HepG2 (cell line): ENCODE results near the gene CTNNA1. TPM values are rescaled to one million over a fixed set of nuclear protein-coding genes. Genes with fewer than 3 reads are reported as not detected.

ENCODE experiments used
- KMT2A ChIP-seq: sonication (generic); formaldehyde crosslinking; IDR thresholded peaks from 2 replicates; pipeline ENCODE4 v1.4.0; 2020; ENCODE audit warnings: missing genetic modification reagents
- MYC ChIP-seq: sonication (generic); formaldehyde crosslinking; IDR thresholded peaks from 2 replicates; pipeline ENCODE4 v1.9.0; 2021; ENCODE audit warnings: missing genetic modification reagents, borderline replicate concordance
- RXRA ChIP-seq: sonication (generic); formaldehyde crosslinking; IDR thresholded peaks from 2 replicates; pipeline ENCODE4 v1.5.1; 2020; ENCODE audit warnings: missing genetic modification reagents
- polyA plus RNA-seq, 8 experiments: library from polyadenylated mRNA; depleted of rRNA in 3 of 8; stranded (reverse) in 7 of 8; unstranded in 1 of 8; fragments of >200 nt; fragmentation: Illumina TruSeq in 4 of 8; extraction: Trizol in 4 of 8; gene quantifications; 2 replicates each; pipeline versions ENCODE4 v1.2.1 to v1.2.3, GENCODE V29; 2011 to 2016; ENCODE audit warnings: low read depth in 4 of 8, missing spikeins in 1 of 8, mixed read lengths in 1 of 8; ENCODE audit not compliant: insufficient read depth in 1 of 8
- total RNA-seq, 5 experiments: library from RNA; depleted of rRNA; stranded (reverse); fragments of >200 nt; fragmentation: Illumina TruSeq; extraction: Trizol; gene quantifications; 2 replicates each; pipeline ENCODE4 v1.2.3, GENCODE V29; 2016; ENCODE audit warnings: low read depth in 1 of 5
- TF ChIP-seq, protein P1 (sequence below): sonication (generic); formaldehyde crosslinking; IDR thresholded peaks from 2 replicates; pipeline ENCODE4 v1.9.0; 2021; ENCODE audit warnings: mild to moderate bottlenecking, missing genetic modification reagents
- TF ChIP-seq, protein P2 (sequence below): sonication (generic); formaldehyde crosslinking; IDR thresholded peaks from 2 replicates; pipeline ENCODE4 v1.4.0; 2020; ENCODE audit warnings: mild to moderate bottlenecking, missing genetic modification reagents
- TF ChIP-seq, protein P3 (sequence below): sonication (generic); formaldehyde crosslinking; conservative IDR thresholded peaks from 2 replicates; pipeline ENCODE4 v1.4.0; 2020; ENCODE audit warnings: mild to moderate bottlenecking, missing genetic modification reagents, moderate library complexity
- TF ChIP-seq, protein P4 (sequence below): sonication (generic); formaldehyde crosslinking; IDR thresholded peaks from 2 replicates; pipeline ENCODE4 v1.4.0; 2020; ENCODE audit warnings: missing genetic modification reagents
- TF ChIP-seq, protein P5 (sequence below): sonication (generic); formaldehyde crosslinking; IDR thresholded peaks from 2 replicates; pipeline ENCODE4 v1.5.1; 2020; ENCODE audit warnings: mild to moderate bottlenecking, missing genetic modification reagents, moderate library complexity

CTNNA1 gene
- total and polyA plus RNA-seq, 2 of the 13 experiments (the other 11 are each of a cell fraction or from before 2014, with no cell fraction given): 66.8 to 162 TPM

DNA sequence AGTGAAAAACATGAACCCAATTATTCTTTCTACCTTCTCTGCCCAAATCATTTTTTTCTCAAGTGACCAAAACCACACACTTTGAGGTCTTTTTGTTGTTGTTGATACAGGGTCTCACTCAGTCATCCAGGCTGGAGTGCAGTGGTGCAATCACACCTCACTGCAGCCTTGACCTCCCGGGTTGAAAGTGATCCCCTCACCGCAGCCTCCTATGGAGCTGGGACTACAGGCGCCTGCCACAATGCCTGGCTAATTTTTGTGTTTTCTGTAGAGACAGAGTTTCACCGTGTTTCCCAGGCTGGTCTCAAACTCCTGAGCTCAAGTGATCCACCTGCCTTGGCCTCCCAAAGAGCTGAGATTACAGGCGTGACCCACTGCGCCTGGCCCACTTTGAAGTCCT, 8.4 kb downstream of the CTNNA1 start (continued):
- TF ChIP-seq, protein P1, sequence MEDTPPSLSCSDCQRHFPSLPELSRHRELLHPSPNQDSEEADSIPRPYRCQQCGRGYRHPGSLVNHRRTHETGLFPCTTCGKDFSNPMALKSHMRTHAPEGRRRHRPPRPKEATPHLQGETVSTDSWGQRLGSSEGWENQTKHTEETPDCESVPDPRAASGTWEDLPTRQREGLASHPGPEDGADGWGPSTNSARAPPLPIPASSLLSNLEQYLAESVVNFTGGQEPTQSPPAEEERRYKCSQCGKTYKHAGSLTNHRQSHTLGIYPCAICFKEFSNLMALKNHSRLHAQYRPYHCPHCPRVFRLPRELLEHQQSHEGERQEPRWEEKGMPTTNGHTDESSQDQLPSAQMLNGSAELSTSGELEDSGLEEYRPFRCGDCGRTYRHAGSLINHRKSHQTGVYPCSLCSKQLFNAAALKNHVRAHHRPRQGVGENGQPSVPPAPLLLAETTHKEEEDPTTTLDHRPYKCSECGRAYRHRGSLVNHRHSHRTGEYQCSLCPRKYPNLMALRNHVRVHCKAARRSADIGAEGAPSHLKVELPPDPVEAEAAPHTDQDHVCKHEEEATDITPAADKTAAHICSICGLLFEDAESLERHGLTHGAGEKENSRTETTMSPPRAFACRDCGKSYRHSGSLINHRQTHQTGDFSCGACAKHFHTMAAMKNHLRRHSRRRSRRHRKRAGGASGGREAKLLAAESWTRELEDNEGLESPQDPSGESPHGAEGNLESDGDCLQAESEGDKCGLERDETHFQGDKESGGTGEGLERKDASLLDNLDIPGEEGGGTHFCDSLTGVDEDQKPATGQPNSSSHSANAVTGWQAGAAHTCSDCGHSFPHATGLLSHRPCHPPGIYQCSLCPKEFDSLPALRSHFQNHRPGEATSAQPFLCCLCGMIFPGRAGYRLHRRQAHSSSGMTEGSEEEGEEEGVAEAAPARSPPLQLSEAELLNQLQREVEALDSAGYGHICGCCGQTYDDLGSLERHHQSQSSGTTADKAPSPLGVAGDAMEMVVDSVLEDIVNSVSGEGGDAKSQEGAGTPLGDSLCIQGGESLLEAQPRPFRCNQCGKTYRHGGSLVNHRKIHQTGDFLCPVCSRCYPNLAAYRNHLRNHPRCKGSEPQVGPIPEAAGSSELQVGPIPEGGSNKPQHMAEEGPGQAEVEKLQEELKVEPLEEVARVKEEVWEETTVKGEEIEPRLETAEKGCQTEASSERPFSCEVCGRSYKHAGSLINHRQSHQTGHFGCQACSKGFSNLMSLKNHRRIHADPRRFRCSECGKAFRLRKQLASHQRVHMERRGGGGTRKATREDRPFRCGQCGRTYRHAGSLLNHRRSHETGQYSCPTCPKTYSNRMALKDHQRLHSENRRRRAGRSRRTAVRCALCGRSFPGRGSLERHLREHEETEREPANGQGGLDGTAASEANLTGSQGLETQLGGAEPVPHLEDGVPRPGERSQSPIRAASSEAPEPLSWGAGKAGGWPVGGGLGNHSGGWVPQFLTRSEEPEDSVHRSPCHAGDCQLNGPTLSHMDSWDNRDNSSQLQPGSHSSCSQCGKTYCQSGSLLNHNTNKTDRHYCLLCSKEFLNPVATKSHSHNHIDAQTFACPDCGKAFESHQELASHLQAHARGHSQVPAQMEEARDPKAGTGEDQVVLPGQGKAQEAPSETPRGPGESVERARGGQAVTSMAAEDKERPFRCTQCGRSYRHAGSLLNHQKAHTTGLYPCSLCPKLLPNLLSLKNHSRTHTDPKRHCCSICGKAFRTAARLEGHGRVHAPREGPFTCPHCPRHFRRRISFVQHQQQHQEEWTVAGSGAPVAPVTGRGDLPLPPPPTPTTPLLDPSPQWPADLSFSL: peak; percentile 58; the same call in 1 of the 2 replicates
- TF ChIP-seq, protein P2, sequence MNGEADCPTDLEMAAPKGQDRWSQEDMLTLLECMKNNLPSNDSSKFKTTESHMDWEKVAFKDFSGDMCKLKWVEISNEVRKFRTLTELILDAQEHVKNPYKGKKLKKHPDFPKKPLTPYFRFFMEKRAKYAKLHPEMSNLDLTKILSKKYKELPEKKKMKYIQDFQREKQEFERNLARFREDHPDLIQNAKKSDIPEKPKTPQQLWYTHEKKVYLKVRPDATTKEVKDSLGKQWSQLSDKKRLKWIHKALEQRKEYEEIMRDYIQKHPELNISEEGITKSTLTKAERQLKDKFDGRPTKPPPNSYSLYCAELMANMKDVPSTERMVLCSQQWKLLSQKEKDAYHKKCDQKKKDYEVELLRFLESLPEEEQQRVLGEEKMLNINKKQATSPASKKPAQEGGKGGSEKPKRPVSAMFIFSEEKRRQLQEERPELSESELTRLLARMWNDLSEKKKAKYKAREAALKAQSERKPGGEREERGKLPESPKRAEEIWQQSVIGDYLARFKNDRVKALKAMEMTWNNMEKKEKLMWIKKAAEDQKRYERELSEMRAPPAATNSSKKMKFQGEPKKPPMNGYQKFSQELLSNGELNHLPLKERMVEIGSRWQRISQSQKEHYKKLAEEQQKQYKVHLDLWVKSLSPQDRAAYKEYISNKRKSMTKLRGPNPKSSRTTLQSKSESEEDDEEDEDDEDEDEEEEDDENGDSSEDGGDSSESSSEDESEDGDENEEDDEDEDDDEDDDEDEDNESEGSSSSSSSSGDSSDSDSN (CRISPR knock-in tag): peak; percentile 89
- TF ChIP-seq, protein P3, sequence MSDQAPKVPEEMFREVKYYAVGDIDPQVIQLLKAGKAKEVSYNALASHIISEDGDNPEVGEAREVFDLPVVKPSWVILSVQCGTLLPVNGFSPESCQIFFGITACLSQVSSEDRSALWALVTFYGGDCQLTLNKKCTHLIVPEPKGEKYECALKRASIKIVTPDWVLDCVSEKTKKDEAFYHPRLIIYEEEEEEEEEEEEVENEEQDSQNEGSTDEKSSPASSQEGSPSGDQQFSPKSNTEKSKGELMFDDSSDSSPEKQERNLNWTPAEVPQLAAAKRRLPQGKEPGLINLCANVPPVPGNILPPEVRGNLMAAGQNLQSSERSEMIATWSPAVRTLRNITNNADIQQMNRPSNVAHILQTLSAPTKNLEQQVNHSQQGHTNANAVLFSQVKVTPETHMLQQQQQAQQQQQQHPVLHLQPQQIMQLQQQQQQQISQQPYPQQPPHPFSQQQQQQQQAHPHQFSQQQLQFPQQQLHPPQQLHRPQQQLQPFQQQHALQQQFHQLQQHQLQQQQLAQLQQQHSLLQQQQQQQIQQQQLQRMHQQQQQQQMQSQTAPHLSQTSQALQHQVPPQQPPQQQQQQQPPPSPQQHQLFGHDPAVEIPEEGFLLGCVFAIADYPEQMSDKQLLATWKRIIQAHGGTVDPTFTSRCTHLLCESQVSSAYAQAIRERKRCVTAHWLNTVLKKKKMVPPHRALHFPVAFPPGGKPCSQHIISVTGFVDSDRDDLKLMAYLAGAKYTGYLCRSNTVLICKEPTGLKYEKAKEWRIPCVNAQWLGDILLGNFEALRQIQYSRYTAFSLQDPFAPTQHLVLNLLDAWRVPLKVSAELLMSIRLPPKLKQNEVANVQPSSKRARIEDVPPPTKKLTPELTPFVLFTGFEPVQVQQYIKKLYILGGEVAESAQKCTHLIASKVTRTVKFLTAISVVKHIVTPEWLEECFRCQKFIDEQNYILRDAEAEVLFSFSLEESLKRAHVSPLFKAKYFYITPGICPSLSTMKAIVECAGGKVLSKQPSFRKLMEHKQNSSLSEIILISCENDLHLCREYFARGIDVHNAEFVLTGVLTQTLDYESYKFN (CRISPR knock-in tag): peak; percentile 62; the same call in 1 of the 2 replicates
- peak; percentile 58; the same call in 1 of the 2 replicates for TF ChIP-seq MYC
- TF ChIP-seq, protein P4, sequence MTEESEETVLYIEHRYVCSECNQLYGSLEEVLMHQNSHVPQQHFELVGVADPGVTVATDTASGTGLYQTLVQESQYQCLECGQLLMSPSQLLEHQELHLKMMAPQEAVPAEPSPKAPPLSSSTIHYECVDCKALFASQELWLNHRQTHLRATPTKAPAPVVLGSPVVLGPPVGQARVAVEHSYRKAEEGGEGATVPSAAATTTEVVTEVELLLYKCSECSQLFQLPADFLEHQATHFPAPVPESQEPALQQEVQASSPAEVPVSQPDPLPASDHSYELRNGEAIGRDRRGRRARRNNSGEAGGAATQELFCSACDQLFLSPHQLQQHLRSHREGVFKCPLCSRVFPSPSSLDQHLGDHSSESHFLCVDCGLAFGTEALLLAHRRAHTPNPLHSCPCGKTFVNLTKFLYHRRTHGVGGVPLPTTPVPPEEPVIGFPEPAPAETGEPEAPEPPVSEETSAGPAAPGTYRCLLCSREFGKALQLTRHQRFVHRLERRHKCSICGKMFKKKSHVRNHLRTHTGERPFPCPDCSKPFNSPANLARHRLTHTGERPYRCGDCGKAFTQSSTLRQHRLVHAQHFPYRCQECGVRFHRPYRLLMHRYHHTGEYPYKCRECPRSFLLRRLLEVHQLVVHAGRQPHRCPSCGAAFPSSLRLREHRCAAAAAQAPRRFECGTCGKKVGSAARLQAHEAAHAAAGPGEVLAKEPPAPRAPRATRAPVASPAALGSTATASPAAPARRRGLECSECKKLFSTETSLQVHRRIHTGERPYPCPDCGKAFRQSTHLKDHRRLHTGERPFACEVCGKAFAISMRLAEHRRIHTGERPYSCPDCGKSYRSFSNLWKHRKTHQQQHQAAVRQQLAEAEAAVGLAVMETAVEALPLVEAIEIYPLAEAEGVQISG (CRISPR knock-in tag): peak; percentile 49; the same call in 1 of the 2 replicates
- TF ChIP-seq, protein P5, sequence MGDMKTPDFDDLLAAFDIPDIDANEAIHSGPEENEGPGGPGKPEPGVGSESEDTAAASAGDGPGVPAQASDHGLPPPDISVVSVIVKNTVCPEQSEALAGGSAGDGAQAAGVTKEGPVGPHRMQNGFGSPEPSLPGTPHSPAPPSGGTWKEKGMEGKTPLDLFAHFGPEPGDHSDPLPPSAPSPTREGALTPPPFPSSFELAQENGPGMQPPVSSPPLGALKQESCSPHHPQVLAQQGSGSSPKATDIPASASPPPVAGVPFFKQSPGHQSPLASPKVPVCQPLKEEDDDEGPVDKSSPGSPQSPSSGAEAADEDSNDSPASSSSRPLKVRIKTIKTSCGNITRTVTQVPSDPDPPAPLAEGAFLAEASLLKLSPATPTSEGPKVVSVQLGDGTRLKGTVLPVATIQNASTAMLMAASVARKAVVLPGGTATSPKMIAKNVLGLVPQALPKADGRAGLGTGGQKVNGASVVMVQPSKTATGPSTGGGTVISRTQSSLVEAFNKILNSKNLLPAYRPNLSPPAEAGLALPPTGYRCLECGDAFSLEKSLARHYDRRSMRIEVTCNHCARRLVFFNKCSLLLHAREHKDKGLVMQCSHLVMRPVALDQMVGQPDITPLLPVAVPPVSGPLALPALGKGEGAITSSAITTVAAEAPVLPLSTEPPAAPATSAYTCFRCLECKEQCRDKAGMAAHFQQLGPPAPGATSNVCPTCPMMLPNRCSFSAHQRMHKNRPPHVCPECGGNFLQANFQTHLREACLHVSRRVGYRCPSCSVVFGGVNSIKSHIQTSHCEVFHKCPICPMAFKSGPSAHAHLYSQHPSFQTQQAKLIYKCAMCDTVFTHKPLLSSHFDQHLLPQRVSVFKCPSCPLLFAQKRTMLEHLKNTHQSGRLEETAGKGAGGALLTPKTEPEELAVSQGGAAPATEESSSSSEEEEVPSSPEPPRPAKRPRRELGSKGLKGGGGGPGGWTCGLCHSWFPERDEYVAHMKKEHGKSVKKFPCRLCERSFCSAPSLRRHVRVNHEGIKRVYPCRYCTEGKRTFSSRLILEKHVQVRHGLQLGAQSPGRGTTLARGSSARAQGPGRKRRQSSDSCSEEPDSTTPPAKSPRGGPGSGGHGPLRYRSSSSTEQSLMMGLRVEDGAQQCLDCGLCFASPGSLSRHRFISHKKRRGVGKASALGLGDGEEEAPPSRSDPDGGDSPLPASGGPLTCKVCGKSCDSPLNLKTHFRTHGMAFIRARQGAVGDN (CRISPR knock-in tag): peak; percentile 61
- TF ChIP-seq RXRA (CRISPR knock-in tag): peak; percentile 86
- TF ChIP-seq KMT2A: peak; percentile 57; the same call in 1 of the 2 replicates
